K562 (cell line): ENCODE measurements around the gene ZNF618. TPM values are rescaled to one million over a fixed set of nuclear protein-coding genes. Genes with fewer than 3 reads are reported as not detected.

Experiments
- ATAC-seq: fragments of 200-7000 bp; cut with Tn5 transposase; 3 replicates; pipeline ENCODE4 v1.9.1; 2020; ENCODE audit warnings: moderate library complexity
- BruUV-seq: library from RNA; stranded (reverse); fragments of 400-500 nt; replicated peaks from 2 replicates; lab custom pipeline; 2021; lab: Mats Ljungman, UMichigan
- CTCF ChIA-PET: fragments of 300-600 bp; formaldehyde crosslinking; extraction: SDS; loops from one replicate; lab custom pipeline; 2021; ENCODE audit warnings: low intra/inter-chr PET ratio; lab: Yijun Ruan, JAX
- POLR2A ChIA-PET: fragments of 300-600, 350-650 bp; sonication (Branson Sonifier 250); formaldehyde crosslinking; extraction: SDS; loops from one replicate; lab custom pipeline; 2021; ENCODE audit warnings: antibody characterized with exemption, inconsistent platforms; lab: Yijun Ruan, JAX
- DNase-seq, 4 experiments: peaks; one replicate each; pipeline versions ENCODE4 v3.0.0 to v3.0.0-alpha.2; 2011 to 2018; ENCODE audit warnings: low spot score in 3 of 4, mixed read lengths in 3 of 4; ENCODE audit errors: extremely low read depth in 1 of 4
- FAIRE-seq: peaks from 2 replicates; lab custom pipeline; 2011; peaks lifted over from hg19 to GRCh38; lab: Jason Lieb, UNC
- H2AFZ ChIP-seq: 2 replicates; pipeline ENCODE4 v1.6.0; 2011; ENCODE audit warnings: low read depth, low read length, control low read depth, inconsistent platforms
- H3K27ac ChIP-seq: fragments of 200-600 bp; 3 replicates; pipeline ENCODE4 v1.8.0; 2011; ENCODE audit warnings: low read depth, mild to moderate bottlenecking, control low read depth, inconsistent platforms, low read length, moderate library complexity, mixed read lengths; ENCODE audit errors: extremely low read depth
- H3K27me3 ChIP-seq, 2 experiments: fragments of 300-600 bp in 1 of 2; 2 replicates in 1 of 2; 3 replicates in 1 of 2; pipeline versions ENCODE4 v1.6.0 to v1.8.0; 2011; ENCODE audit warnings: inconsistent platforms in 2 of 2, low read length in 2 of 2, mild to moderate bottlenecking in 1 of 2, mixed read lengths in 1 of 2, moderate library complexity in 1 of 2; ENCODE audit not compliant: control insufficient read depth in 2 of 2, insufficient read depth in 2 of 2
- H3K36me3 ChIP-seq: fragments of 300-600 bp; 3 replicates; pipeline ENCODE4 v1.8.0; 2011; ENCODE audit warnings: mild to moderate bottlenecking, low read length, inconsistent platforms; ENCODE audit not compliant: control insufficient read depth, insufficient read depth
- H3K4me1 ChIP-seq, 2 experiments: fragments of 200-600 bp in 1 of 2; replicated peaks in 1 of 2; 2 replicates in 1 of 2; 3 replicates in 1 of 2; pipeline versions ENCODE4 v1.5.1 to v1.8.0; 2011; ENCODE audit warnings: inconsistent platforms in 2 of 2, low read length in 2 of 2, mild to moderate bottlenecking in 1 of 2, mixed read lengths in 1 of 2, moderate library complexity in 1 of 2; ENCODE audit not compliant: control insufficient read depth in 2 of 2, insufficient read depth in 2 of 2
- H3K4me2 ChIP-seq: 2 replicates; pipeline ENCODE4 v1.6.1; 2011; ENCODE audit warnings: low read length, control low read depth, inconsistent platforms, mixed read lengths; ENCODE audit not compliant: insufficient read depth
- H3K4me3 ChIP-seq: fragments of 200-600 bp; sonication (generic), shearing (Covaris generic); 2 replicates; pipeline ENCODE4 v1.5.1; 2016; ENCODE audit warnings: control low read depth, inconsistent platforms
- H3K79me2 ChIP-seq: fragments of 200-600 bp; 3 replicates; pipeline ENCODE4 v1.8.0; 2011; ENCODE audit warnings: low read length, inconsistent platforms; ENCODE audit not compliant: control insufficient read depth, insufficient read depth
- H3K9ac ChIP-seq, 2 experiments: 2 replicates each; pipeline versions ENCODE4 v1.6.0 to v1.6.1; 2011; ENCODE audit warnings: low read depth in 2 of 2, low read length in 2 of 2, control low read depth in 1 of 2, inconsistent platforms in 1 of 2, mild to moderate bottlenecking in 1 of 2, mixed read lengths in 1 of 2; ENCODE audit not compliant: insufficient read depth in 1 of 2
- H3K9me1 ChIP-seq: one replicate; pipeline ENCODE4 v1.6.0; 2011; ENCODE audit warnings: inconsistent platforms, mild to moderate bottlenecking, low read length, moderate library complexity; ENCODE audit not compliant: control insufficient read depth, insufficient read depth
- H3K9me3 ChIP-seq: replicated peaks from 2 replicates; pipeline ENCODE4 v1.5.1; 2011; ENCODE audit warnings: low read depth, low read length, inconsistent platforms; ENCODE audit not compliant: control insufficient read depth, insufficient read depth
- H4K20me1 ChIP-seq: replicated peaks from 2 replicates; pipeline ENCODE4 v1.6.1; 2011; ENCODE audit warnings: low read length, inconsistent platforms, mixed read lengths; ENCODE audit not compliant: control insufficient read depth, insufficient read depth
- RHOXF2B ChIP-seq: fragments of 250-450 bp; sonication (Bioruptor Pico); conservative IDR thresholded peaks from 2 replicates; pipeline ENCODE4 v1.5.1; 2021
- WGBS: fragments of 100-300 bp; shearing (Covaris generic); methylation state at CpG from one replicate; pipeline ENCODE4 v1.1.6; 2016; ENCODE audit warnings: low coverage, mixed read lengths; ENCODE audit not compliant: insufficient coverage; ENCODE audit errors: missing lambda C conversion rate; 5-methylcytosine and 5-hydroxymethylcytosine counted together
- in situ Hi-C: fragments of 300-500 bp; cut with MboI; formaldehyde crosslinking; loops from 4 replicates; pipeline ENCODE4 v1.15.0; 2018; ENCODE audit warnings: inconsistent platforms, mixed read lengths
- intact Hi-C: fragments of 100-400 bp; cut with micrococcal nuclease; formaldehyde crosslinking; loops from 2 replicates; pipeline ENCODE4 v1.14.2; 2022
- polyA plus RNA-seq, 8 experiments: library from polyadenylated mRNA; depleted of rRNA in 4 of 8; stranded (reverse) in 5 of 8; unstranded in 3 of 8; fragments of >200 nt; fragmentation: Nextera tagmentation in 2 of 8; fragmentation: Illumina TruSeq in 1 of 8; extraction: Ambion mirVana in 2 of 8; extraction: Trizol in 1 of 8; gene quantifications; 2 replicates each; pipeline versions ENCODE4 v1.2.1 to v1.2.3, GENCODE V29; 2011 to 2014; ENCODE audit warnings: inconsistent platforms in 1 of 8, missing spikeins in 1 of 8
- total RNA-seq, 7 experiments: library from RNA; depleted of rRNA in 6 of 7; stranded (reverse); fragments of >200 nt in 6 of 7; fragmentation: Illumina TruSeq in 2 of 7; extraction: Trizol in 2 of 7; gene quantifications; 2 replicates each; pipeline versions ENCODE4 v1.2.1 to v1.2.3, GENCODE V29; 2011 to 2021; ENCODE audit warnings: low replicate concordance in 1 of 7
- TF ChIP-seq, protein P1 (sequence below): fragments of 450-650 bp; IDR thresholded peaks from 2 replicates; pipeline ENCODE4 v1.6.1; 2018; ENCODE audit not compliant: partially characterized antibody

Gene ZNF618
- total and polyA plus RNA-seq, 9 of the 15 experiments (the other 6 are each of a cell fraction or from before 2014, with no cell fraction given): 0.08 to 13.7 (median 3.4) TPM

DNA sequence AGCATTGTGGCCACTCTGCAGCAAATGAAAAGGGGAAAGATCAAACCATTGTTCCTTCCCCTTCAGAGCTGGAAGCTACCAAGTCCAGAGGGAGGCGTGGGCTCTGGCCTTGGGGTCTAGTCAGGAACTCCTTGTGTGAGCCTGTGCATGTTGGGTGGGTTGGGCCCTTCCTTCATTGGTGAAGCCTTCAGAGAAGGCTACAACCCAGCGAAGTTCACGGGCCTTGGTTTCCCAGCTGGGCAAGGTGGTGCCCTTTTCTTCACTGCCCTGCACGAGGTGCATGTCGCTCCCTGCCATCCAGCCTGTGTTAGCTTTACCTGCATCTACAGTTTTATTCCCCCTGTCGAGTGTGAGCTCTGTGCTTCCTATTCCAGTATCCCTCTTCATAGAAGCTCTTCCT, 84.7 kb downstream of the ZNF618 start:
- CTCF ChIA-PET: no interaction called here

More for the DNA sequence above, 84.7 kb downstream of the ZNF618 start:
- no peak for TF ChIP-seq RHOXF2B (CRISPR knock-in tag)
- TF ChIP-seq, protein P1, sequence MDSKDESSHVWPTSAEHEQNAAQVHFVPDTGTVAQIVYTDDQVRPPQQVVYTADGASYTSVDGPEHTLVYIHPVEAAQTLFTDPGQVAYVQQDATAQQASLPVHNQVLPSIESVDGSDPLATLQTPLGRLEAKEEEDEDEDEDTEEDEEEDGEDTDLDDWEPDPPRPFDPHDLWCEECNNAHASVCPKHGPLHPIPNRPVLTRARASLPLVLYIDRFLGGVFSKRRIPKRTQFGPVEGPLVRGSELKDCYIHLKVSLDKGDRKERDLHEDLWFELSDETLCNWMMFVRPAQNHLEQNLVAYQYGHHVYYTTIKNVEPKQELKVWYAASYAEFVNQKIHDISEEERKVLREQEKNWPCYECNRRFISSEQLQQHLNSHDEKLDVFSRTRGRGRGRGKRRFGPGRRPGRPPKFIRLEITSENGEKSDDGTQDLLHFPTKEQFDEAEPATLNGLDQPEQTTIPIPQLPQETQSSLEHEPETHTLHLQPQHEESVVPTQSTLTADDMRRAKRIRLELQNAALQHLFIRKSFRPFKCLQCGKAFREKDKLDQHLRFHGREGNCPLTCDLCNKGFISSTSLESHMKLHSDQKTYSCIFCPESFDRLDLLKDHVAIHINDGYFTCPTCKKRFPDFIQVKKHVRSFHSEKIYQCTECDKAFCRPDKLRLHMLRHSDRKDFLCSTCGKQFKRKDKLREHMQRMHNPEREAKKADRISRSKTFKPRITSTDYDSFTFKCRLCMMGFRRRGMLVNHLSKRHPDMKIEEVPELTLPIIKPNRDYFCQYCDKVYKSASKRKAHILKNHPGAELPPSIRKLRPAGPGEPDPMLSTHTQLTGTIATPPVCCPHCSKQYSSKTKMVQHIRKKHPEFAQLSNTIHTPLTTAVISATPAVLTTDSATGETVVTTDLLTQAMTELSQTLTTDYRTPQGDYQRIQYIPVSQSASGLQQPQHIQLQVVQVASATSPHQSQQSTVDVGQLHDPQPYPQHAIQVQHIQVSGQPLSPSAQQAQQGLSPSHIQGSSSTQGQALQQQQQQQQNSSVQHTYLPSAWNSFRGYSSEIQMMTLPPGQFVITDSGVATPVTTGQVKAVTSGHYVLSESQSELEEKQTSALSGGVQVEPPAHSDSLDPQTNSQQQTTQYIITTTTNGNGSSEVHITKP: peak; percentile 69
- H3K9ac ChIP-seq: no peak overlapping the region
- no peaks in the 10 kb centered on the region; the same call in 1 of the 2 replicates for H4K20me1 ChIP-seq
- H3K4me3 ChIP-seq: no peak overlapping the region
- no peak for ATAC-seq
- intact Hi-C loops: loop anchor here (5.0 to 10.0 kb wide), 2 partner anchors 73 to 276 kb away; no protein-coding TSS in a partner anchor
- POLR2A ChIA-PET: no interaction called here
- WGBS: 46% methylated on average over 6 of the region's 6 CpGs
- no peak overlapping the region for H3K27ac ChIP-seq
- H3K4me1 ChIP-seq: no peaks in the 10 kb centered on the region
- H3K9me1 ChIP-seq: no peaks in the 10 kb centered on the region
- no TSS peak for BruUV-seq
- H3K4me2 ChIP-seq: no peak overlapping the region
- in situ Hi-C loops: no loop called here
- no peaks in the 10 kb centered on the region for H3K36me3 ChIP-seq
- no peaks in the 10 kb centered on the region for H3K27me3 ChIP-seq
- no peaks in the 10 kb centered on the region for H3K79me2 ChIP-seq
- H3K9me3 ChIP-seq: no peaks in the 10 kb centered on the region
- no peak for FAIRE-seq
- DNase-seq: no peak
- no peak overlapping the region for H2AFZ ChIP-seq
